ENCODE measurements around the gene KIF26A. TPM values are rescaled to one million over a fixed set of nuclear protein-coding genes. Genes with fewer than 3 reads are reported as not detected.
A peak's percentile ranks its signal among the peaks of the same experiment; 100 is the strongest.

KIF26A gene
- total RNA-seq, 2 donors from 2014 or later: 5.6 to 14.1 TPM

GRCh38 chr14:104139460-104140212, 1.2 kb downstream of the KIF26A start:
- H3K4me3 ChIP-seq: peak overlapping the region; percentile 50 to 64
- peaks cover 0 to 14% of the 10 kb centered on the region in 2 donors for H3K27me3 ChIP-seq
- TF ChIP-seq CTCF (IDR thresholded peaks at IDR 0.05): no peak
- H3K27ac ChIP-seq: peak overlapping the region; percentile 1 to 66
- H3K36me3 ChIP-seq: no peaks in the 10 kb centered on the region
- H3K9me3 ChIP-seq: no peaks in the 10 kb centered on the region
- peaks cover 0 to 50% of the 10 kb centered on the region in 2 donors for H3K4me1 ChIP-seq
- no peak for DNase-seq (ENCODE audit: low spot score)

DNA sequence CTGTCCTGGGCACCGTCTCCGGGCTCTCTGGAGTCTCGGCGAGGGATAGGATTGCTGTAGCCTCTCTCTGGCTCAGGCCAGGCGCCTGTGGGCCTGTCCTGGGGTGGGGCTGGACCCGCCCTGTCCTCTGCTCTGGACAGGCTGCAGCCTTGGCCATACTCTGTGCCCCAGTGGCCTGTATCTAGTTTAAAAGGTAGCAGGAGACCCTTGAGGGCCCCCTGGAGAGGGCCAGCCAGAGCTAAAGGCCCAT, 1.8 kb downstream of the KIF26A start:
- Histone ChIP-seq H3K36me3 (no peaks in the 10 kb centered on the region), H3K4me3 (peak overlapping the region in 1 of 2 donors; percentile 64), H3K27me3 (peaks cover 0 to 14% of the 10 kb centered on the region in 2 donors), H3K4me1 (peaks cover 0 to 48% of the 10 kb centered on the region in 2 donors), H3K9me3 (no peaks in the 10 kb centered on the region), H3K27ac (no peak overlapping the region)
- DNase-seq (ENCODE audit: low spot score): no peak
- TF ChIP-seq CTCF (IDR thresholded peaks at IDR 0.05): no peak

GRCh38 chr14:104140463-104141331, 2.3 kb downstream of the KIF26A start:
- Histone ChIP-seq H3K27ac (no peak overlapping the region), H3K4me3 (peak overlapping the region in 1 of 2 donors; percentile 64), H3K27me3 (peaks cover 0 to 14% of the 10 kb centered on the region in 2 donors), H3K4me1 (peaks cover 0 to 43% of the 10 kb centered on the region in 2 donors), H3K9me3 (no peaks in the 10 kb centered on the region), H3K36me3 (no peaks in the 10 kb centered on the region)
- no peak for TF ChIP-seq CTCF (IDR thresholded peaks at IDR 0.05)
- no peak for DNase-seq (ENCODE audit: low spot score)

DNA sequence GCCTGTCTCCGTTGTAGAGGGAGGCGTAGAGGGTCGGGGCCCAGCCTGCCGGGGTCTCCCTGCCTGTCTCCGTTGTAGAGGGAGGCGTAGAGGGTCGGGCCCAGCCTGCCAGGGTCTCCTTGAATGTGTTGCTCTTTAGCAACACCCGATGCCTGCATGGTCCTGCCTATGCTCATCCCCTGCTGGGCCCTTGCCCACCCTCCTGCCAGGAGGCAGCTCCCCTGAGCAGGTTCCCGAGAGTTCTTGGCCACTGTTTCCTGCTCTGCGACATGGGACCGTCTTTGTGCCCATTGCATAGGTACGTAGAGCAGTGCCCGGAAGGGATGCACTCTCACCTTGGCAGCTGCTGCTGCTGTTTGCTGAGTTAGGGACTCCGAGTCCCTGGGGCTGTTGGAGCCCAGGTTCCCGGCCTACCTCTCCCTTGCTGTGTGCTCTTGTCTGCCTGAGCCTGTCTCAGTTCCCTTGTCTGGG, 3.3 kb downstream of the KIF26A start:
- Histone ChIP-seq H3K9me3 (no peaks in the 10 kb centered on the region), H3K27ac (no peak overlapping the region), H3K4me1 (peaks cover 0 to 36% of the 10 kb centered on the region in 2 donors), H3K27me3 (peaks cover 0 to 11% of the 10 kb centered on the region in 2 donors), H3K36me3 (no peaks in the 10 kb centered on the region), H3K4me3 (no peak overlapping the region)
- no peak for TF ChIP-seq CTCF (IDR thresholded peaks at IDR 0.05)
- DNase-seq (ENCODE audit: low spot score): no peak

- Histone ChIP-seq H3K4me1 (peaks cover 0 to 36% of the 10 kb centered on the region in 2 donors), H3K27me3 (peaks cover 0 to 5% of the 10 kb centered on the region in 2 donors), H3K9me3 (no peaks in the 10 kb centered on the region), H3K36me3 (no peaks in the 10 kb centered on the region), H3K4me3 (no peak overlapping the region), H3K27ac (no peak overlapping the region)
- no peak for DNase-seq (ENCODE audit: low spot score)
- no peak for TF ChIP-seq CTCF (IDR thresholded peaks at IDR 0.05)
These were observed 4.0 kb downstream of the KIF26A start for GRCh38 chr14:104142136-104142945.

All from right atrium auricular region (tissue), 2 donors.